Epithelial cell of prostate (primary cell): ENCODE data around the gene MINDY4.
"Not testable (repeated sequence)": the region's sequence is repeated elsewhere in the genome, so short reads cannot be mapped to it uniquely, and the experiment has no call there.

Experiments
- DNase-seq: peaks from one replicate; pipeline ENCODE4 v3.0.0-alpha.2; 2011; ENCODE audit warnings: low read depth, low spot score
- H3K27ac ChIP-seq: fragments of 450-650 bp; 2 replicates; pipeline ENCODE4 v1.5.1; 2017; ENCODE audit warnings: mild to moderate bottlenecking

The MINDY4 gene

DNA sequence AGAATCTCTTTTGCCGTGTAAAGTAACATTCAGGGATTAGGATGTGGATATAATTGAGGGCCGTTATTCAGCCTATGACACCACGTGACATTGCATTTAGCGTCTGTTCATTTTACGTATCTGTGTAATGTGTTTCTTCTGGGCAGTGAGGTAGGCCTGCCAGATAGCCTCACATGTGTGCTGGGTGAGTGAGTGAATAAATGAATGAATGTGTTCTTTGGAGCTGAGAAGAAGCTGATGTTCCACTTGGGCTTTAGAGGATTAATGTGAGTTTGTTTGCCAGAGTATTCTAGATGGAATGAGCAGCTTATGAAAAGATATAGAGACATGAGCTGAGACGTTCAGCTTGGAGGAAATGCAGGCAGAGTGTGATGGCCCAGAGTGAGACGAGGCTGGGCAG lies 55.0 kb downstream of the MINDY4 start:
- no peak for DNase-seq
- no peak overlapping the region for H3K27ac ChIP-seq

DNA sequence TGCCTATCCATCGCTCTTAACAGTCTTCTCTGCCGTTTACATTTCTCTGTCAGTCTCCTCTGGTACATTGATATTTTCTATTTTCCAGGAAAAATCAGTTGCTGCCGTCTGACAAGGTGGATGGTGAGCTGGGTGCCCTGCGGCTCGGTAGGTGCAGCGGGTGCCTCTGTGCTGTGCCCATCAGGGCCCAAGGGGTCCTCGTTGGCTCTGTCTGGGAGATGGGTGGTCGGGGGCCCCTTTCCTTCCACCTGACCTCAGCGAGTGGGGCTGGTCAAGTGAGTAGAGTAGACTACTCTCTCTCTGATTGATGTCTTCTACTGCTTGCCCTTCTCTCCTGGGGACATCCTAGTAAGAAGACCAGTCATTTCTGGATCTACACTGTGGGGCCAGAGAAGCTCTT lies 57.4 kb downstream of the MINDY4 start:
- DNase-seq, result no peak

DNA sequence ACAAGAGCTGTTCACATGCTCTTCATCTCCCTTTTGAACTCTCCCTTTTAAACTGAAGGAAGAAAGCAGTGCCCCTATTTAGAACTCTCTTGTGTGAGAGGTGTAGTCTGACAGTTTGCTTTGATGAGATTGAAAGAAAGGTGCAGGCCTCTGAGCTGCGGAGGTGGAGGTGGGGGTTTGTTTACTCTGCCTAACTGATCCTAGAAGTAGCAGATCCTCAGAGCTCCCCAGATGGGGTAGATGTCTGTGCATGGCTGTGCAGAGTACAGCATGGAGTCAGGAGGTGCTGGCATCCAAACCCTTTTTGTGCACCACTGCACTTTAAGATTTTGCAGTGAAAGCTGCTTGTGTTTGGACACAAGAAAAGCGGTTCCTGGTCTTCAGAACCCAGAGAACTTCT lies 58.3 kb downstream of the MINDY4 start:
- no peak overlapping the region for H3K27ac ChIP-seq
- DNase-seq, result no peak

More for the DNA sequence above, 57.4 kb downstream of the MINDY4 start:
- no peak overlapping the region for H3K27ac ChIP-seq

DNA sequence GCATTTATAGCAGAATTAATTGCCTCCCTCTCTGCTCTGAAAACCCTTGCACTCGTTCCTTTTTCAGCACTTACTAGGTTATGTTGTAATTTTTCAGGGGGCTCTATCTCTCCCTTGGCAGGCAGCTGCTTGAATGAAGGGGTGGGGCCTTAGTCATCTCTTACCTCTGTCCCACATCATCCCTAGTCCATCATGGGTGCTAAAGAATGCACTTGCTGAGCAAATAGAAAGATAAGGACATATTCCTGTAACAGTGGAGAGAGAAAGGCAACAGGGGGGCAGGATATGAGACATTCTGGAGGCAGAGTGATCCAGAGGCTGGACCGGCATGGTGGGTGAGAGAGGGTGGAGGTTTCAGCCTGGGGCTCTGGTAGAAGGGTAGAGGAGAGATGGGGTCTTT lies 60.0 kb downstream of the MINDY4 start:
- H3K27ac ChIP-seq, result no peak overlapping the region
- DNase-seq, result no peak

- DNase-seq, result no peak
- no peak overlapping the region for H3K27ac ChIP-seq
Measured at GRCh38 chr7:30831936-30832335, 60.7 kb downstream of the MINDY4 start.

GRCh38 chr7:30834017-30834674 lies 62.9 kb downstream of the MINDY4 start:
- not testable (repeated sequence) for H3K27ac ChIP-seq, DNase-seq

DNA sequence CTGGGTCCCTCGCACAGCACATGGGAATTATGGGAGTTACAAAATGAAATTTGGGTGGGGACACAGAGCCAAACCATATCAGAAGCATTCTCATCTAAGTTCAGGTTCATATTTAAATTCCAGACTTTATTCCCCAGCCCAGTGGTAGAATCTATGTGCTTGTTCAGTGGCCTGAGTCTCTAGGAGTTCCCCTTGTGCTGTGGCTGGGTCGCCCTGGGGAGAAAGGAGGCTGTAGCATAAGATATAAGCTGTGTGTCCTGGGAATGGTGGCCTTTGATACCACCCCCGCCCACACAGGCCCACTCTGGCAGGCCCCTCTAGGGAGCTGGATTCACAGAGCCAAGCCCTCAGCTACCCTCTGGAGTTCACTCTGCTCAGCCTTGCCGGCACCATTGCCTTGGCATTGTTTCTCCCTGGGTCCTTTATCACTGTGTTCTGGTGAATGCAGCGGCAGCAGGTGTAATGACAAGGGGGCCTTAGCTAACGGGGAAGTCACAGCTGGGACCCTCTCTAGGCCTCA lies 64.2 kb downstream of the MINDY4 start:
- no peak for DNase-seq
- H3K27ac ChIP-seq, result no peak overlapping the region

- DNase-seq, result no peak
- no peak overlapping the region for H3K27ac ChIP-seq
Measured at GRCh38 chr7:30836991-30837390, 65.8 kb downstream of the MINDY4 start.

DNA sequence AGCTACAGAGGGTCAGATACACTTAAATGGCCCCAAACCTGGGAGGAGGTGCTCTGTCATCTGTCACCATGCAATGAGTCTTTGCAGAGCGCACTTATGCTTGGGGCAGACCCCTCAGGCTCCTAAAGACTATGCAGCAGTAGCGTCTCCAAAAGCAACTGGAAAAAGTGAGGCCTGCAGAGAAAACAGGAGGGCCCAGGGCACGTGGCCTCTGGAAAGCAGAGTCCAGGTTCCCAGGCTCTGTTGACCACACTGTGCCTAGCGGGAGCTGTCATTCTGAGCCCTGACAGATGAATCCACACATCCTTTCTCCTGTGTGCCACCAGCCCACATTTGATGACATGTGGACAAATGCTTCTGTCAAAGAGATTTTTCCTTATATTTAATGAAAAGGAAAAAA lies 66.4 kb downstream of the MINDY4 start:
- no peak for DNase-seq
- H3K27ac ChIP-seq, result no peak overlapping the region

DNA sequence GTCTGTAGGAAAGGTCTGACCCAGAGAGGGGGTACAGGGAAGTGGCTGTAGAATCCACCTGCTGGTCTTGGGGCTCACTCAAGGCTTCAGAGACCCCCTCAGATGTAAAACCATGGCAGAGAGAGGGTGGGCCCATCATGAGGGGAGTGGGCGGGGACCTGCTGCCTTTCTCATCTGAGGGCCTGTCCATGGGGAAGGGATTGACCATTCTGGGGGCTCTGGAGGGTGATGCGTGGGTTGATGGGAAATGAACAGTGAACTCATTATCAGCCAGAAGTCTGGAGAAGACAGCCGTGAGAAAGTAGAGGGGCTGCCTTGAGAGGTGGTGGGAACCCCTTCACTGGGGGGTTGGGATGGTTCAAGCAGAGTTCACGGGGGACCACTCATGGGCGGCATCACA lies 66.8 kb downstream of the MINDY4 start:
- H3K27ac ChIP-seq, result no peak overlapping the region
- no peak for DNase-seq

DNA sequence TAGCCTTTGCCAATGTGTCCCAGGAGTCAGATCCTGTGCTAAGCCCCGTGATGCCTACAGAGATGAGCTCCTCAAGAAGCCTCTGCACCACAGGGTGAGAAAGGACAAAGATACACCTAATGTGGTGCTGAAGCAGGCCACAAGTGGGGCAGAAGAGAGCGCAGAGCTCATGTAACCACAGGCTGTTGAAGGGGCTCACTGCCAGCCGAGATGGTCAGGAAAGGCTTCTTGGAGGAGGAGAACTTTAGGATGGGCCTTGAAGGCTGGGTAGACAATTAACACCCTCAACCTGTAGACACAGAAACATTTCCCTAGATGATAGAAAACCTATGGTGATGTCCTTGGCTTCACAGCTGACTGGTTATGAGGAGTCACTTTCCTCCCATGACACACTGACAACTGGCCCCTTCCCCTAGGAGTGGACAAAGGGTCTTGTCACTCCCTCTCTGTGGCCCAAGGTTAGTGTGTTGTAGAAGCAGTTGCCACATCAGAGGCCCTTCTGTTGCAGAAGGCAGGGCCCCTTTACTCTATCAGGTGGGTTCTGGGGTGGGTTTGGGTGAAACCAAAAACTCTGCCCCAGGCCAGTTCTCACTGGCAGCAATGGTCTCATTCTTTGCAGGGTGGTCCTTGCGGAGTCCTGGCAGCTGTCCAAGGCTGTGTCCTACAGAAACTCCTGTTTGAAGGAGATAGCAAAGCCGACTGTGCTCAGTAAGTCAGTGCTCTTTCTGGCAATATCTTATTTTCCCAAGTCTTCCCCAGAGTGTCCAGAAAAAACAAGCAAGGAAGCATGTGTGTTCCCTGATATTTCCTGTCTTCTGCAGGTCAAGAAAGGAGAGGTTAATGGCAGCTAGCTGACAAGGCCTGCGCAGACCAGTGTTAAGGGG lies 69.2 kb downstream of the MINDY4 start:
- H3K27ac ChIP-seq, result no peak overlapping the region
- no peak for DNase-seq

- no peak for DNase-seq
- H3K27ac ChIP-seq, result no peak overlapping the region
Measured at GRCh38 chr7:30841025-30841735, 70.0 kb downstream of the MINDY4 start.

DNA sequence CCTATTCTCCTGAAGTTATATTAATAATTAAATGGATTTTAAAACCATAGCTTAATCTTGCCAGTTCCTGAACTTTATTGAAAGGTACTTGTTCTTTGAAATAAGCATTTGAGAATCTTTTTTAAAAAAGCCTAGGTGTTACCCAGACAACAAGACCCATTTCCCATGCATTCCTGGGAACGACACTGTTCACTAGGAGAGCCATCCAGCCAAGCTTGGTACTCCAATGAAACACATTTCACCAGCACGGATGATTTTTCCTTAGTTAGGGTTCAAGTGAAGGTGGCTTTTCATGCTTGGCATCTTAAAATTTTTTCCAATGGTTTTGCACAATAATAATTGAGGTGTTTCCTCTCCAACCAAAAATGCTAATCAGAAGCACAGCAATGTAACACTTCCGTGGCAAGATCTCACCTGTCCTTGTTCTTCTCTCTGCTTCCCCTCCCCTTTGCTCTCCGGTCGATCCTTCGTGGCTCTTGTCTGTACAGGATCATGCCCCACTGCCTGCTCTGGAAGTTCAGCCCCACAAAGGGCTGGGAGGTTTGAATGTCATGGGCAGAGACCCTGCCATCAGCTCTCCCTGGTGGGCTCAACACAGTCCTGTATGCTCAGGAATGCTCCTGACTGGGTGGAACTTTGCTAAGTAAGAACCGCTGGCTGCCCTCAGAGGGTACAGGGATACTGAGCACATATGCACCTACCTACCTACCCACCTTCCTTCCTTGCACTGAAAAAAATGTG lies 70.8 kb downstream of the MINDY4 start:
- DNase-seq, result no peak

DNA sequence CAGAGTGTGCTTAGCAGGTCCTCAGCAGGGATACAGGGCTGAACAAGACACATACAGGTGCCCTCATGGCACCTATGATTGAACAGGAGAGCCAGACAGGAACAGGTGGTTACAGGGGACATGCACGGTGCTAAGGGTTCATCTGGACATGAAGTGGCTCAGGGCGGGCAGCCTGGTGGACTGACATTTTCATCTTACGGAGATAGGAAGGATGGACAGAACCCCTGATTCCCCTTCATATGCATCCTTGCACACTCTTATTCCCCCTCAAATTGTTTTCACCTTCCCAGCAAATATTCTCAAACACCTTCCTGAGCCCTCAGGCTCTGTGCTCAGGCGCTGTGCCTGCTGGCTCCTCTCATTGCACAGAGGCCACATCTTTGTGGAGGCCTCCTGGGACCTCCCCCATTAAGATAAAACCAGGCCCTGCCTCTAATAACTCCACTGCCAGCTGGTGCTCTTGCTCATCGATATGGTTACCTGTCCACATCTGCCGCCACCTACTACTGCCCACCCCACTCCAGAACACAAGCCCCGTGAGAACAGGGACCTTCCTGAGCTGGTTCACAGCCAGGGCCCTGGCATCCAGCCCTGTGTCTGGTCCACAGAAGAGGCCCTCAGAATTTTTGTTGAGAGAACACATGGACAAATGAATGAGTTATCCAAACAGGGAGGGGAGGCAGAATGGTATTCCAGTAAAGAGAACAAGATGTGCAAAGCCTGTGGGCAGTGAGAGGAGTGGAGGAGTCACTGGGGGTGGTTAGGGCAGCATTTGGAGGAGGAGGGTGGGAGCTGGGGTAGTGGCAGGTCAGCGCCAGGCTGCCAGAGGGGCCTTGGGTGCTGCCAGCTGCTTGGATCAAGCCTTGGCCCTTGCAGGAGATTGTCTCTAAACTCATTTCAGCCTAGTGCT lies 71.6 kb downstream of the MINDY4 start:
- no peak overlapping the region for H3K27ac ChIP-seq
- DNase-seq, result no peak

More for the DNA sequence above, 70.8 kb downstream of the MINDY4 start:
- H3K27ac ChIP-seq, result no peak overlapping the region

GRCh38 chr7:30843741-30844482 lies 72.7 kb downstream of the MINDY4 start:
- H3K27ac ChIP-seq, result no peak overlapping the region
- no peak for DNase-seq

DNA sequence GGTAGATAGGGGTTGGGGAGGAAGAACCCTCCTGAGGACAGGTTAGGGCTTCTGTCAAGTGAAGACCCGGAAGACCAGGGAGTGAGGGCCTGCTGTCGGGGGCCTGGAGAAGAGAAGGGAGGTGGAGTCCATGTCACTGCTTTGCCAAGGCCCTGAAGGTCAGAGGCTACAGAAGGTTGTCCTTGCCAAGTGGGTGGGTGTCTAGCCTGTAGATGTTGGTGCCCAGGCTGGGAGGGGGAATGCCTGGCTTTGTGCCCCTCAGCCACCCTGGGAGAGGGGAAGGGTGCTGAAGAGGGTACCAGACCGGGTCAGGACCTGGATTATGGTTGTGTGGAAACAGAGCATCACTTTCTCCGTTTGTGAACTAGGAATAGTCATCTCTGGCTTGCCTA lies 73.3 kb downstream of the MINDY4 start:
- no peak for DNase-seq
- H3K27ac ChIP-seq, result no peak overlapping the region

DNA sequence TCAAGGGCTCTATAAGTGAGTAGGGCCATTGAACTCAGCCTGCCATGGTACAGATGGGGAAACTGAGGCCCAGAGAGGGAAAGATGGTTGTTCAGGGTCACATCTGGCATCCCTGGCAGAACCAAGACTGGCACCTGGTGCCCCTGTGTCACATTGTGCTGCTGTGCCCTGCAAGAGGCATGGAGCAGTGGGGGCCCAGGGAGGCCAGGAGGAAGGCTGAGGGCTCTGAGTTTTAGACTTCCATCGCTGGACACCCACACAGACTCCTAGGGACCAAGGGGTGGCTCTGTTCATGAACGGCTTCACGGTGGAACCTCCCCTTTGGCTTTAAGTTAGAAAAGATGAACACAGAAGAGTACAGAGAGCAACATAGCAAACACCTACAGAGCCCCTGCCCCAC lies 73.7 kb downstream of the MINDY4 start:
- no peak overlapping the region for H3K27ac ChIP-seq
- DNase-seq, result no peak

- H3K27ac ChIP-seq, result peak overlapping the region; percentile 37
- no peak for DNase-seq
Measured at GRCh38 chr7:30845426-30846135, 74.4 kb downstream of the MINDY4 start.
